HG03378 (cell line): Measurements from ENCODE around the gene RCAN1.
"Not testable (repeated sequence)": the region's sequence is repeated elsewhere in the genome, so short reads cannot be mapped to it uniquely, and the experiment has no call there.

ENCODE experiments used
- ATAC-seq: cut with Tn5 transposase; IDR thresholded peaks from one replicate; pipeline ENCODE4 v1.9.1; 2021; ENCODE audit warnings: mild to moderate bottlenecking, moderate library complexity; ENCODE audit not compliant: unreplicated experiment

RCAN1 gene

GRCh38 chr21:34570313-34570712 lies 44.6 kb downstream of the RCAN1 start:
- no peak for ATAC-seq

- ATAC-seq: no peak
These were observed 45.4 kb downstream of the RCAN1 start for GRCh38 chr21:34569381-34569979.

GRCh38 chr21:34568801-34569200 lies 46.1 kb downstream of the RCAN1 start:
- not testable (repeated sequence) for ATAC-seq

GRCh38 chr21:34567604-34568155 lies 47.2 kb downstream of the RCAN1 start:
- no peak for ATAC-seq

GRCh38 chr21:34565238-34565637 lies 49.7 kb downstream of the RCAN1 start:
- ATAC-seq: no peak

- not testable (repeated sequence) for ATAC-seq
These were observed 51.5 kb downstream of the RCAN1 start for GRCh38 chr21:34563370-34563769.

GRCh38 chr21:34561806-34562205 lies 53.1 kb downstream of the RCAN1 start:
- no peak for ATAC-seq

- no peak for ATAC-seq
These were observed 54.3 kb downstream of the RCAN1 start for GRCh38 chr21:34560609-34561008.

- ATAC-seq: no peak
These were observed 54.9 kb downstream of the RCAN1 start for GRCh38 chr21:34560021-34560420.

GRCh38 chr21:34559089-34559631 lies 55.8 kb downstream of the RCAN1 start:
- ATAC-seq: no peak

- ATAC-seq: no peak
These were observed 56.7 kb downstream of the RCAN1 start for GRCh38 chr21:34558166-34558565.

- no peak for ATAC-seq
These were observed 57.7 kb downstream of the RCAN1 start for GRCh38 chr21:34557261-34557660.

GRCh38 chr21:34554670-34555069 lies 60.2 kb downstream of the RCAN1 start:
- not testable (repeated sequence) for ATAC-seq

GRCh38 chr21:34554227-34554626 lies 60.7 kb downstream of the RCAN1 start:
- no peak for ATAC-seq

GRCh38 chr21:34553151-34553952 lies 61.6 kb downstream of the RCAN1 start:
- no peak for ATAC-seq

GRCh38 chr21:34552360-34553098 lies 62.4 kb downstream of the RCAN1 start:
- no peak for ATAC-seq

- no peak for ATAC-seq
These were observed 64.6 kb downstream of the RCAN1 start for GRCh38 chr21:34550182-34550799.

GRCh38 chr21:34548781-34549376 lies 66.0 kb downstream of the RCAN1 start:
- no peak for ATAC-seq

- no peak for ATAC-seq
These were observed 68.4 kb downstream of the RCAN1 start for GRCh38 chr21:34546542-34546941.
